Subcutaneous abdominal adipose tissue (tissue), 5 donors: ENCODE measurements around the gene RBM20.

Experiments
- H3K27ac ChIP-seq: one replicate; pipeline ENCODE4 v1.7.0; 2013; ENCODE audit warnings: low read depth, mild to moderate bottlenecking, inconsistent platforms, low read length, moderate library complexity
- H3K27me3 ChIP-seq, 5 donors: one replicate each; pipeline ENCODE4 v1.7.0; 2013; ENCODE audit warnings: low read length in 5 of 5, inconsistent platforms in 1 of 5; ENCODE audit not compliant: control insufficient read depth in 5 of 5, insufficient read depth in 4 of 5
- H3K36me3 ChIP-seq, 5 donors: one replicate each; pipeline ENCODE4 v1.7.0; 2013; ENCODE audit warnings: low read length in 5 of 5; ENCODE audit not compliant: control insufficient read depth in 5 of 5, insufficient read depth in 5 of 5
- H3K4me1 ChIP-seq, 5 donors: one replicate each; pipeline ENCODE4 v1.7.0; 2013; ENCODE audit warnings: low read length in 5 of 5, mild to moderate bottlenecking in 3 of 5, moderate library complexity in 1 of 5; ENCODE audit not compliant: control insufficient read depth in 5 of 5, insufficient read depth in 5 of 5
- H3K4me3 ChIP-seq, 5 donors: one replicate each; pipeline ENCODE4 v1.7.0; 2013; ENCODE audit warnings: low read length in 5 of 5, low read depth in 1 of 5
- H3K9ac ChIP-seq, 5 donors: one replicate each; pipeline ENCODE4 v1.7.0; 2013; ENCODE audit warnings: low read length in 5 of 5, mild to moderate bottlenecking in 4 of 5, moderate library complexity in 3 of 5
- H3K9me3 ChIP-seq, 5 donors: one replicate each; pipeline ENCODE4 v1.7.0; 2013; ENCODE audit warnings: low read length in 5 of 5; ENCODE audit not compliant: control insufficient read depth in 5 of 5
- donor health status: healthy.
- donor health status: healthy.
- donor health status: healthy.
- donor health status: healthy.
- donor health status: healthy.

Gene RBM20

DNA sequence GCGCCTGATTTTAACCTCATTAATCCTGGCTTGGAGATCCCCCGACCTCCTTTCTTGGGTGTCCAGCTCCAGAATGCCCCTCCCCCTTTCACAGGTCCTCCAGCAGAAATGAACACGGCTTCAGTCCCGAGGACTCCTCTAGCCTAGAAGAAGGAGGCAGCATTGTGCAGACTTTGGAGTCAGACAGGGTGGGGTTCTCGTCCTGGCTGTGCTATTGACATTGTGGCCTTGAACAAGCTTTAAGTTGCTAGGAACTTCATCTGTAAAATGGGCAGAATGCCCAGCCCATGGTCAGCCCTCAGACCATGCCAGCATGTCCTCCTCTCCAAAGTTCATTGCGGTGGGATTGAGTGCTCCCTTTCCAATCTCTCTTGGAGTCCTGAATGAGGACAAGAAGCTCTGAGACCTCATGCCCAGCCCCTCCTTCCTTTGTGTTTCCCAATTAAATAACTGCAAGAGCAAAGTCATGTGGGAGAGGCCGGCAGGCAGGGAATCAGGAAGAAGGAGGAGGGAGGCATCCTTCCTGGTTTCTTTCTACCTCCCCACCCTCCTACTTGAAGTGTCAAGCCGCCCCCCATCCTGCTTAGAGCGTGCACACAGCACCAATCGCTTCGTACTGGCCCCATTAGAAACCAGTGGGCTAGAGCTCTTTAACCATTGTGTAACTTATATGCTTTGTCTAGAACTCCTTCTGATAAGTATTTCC, 86.4 kb downstream of the RBM20 start:
- no peak overlapping the region for H3K4me3 ChIP-seq
- H3K27me3 ChIP-seq, result no peaks in the 10 kb centered on the region
- no peak overlapping the region for H3K9ac ChIP-seq
- H3K27ac ChIP-seq, result no peak overlapping the region
- H3K36me3 ChIP-seq, result no peaks in the 10 kb centered on the region
- no peaks in the 10 kb centered on the region for H3K9me3 ChIP-seq
- peaks cover 0 to 24% (median 6%) of the 10 kb centered on the region in 5 donors for H3K4me1 ChIP-seq

DNA sequence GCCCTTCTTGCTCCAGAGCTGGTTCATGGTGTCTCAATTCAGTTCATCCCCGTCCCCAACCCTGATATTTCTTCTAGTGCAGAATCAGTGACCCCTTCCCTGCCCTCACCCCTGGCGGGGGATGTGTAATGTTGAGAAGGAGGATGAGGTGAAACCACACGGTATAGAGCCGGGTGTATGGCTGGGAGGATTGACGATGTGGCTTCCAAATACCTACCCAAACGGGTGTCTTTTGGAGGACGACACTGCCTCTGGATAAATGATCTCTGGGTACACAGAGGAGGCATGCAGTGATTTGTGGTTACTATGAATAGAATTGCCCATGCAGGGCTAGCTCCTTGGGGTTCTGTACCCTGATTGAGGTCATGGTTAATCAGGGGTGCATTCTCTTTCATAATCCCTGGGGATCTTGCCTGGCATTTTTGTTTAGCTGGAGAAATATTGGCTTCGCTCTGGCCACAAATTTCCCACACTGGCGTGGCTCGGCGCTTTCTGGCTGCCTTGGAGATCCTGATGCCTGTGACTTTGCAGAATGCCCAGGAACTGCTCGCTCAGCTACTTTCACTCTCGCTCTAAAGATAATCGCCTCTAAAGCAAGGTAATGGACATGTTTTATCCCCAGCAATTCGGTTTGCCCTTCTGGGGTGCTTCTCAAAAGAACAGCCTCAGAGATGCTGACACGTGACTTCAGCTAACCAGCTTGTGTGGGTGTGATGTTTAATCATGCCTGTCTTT, 89.2 kb downstream of the RBM20 start:
- Histone ChIP-seq H3K27me3 (peaks cover 0 to 3% (median 0%) of the 10 kb centered on the region in 5 donors), H3K36me3 (no peaks in the 10 kb centered on the region), H3K9ac (no peak overlapping the region), H3K4me1 (peaks cover 6 to 34% (median 12%) of the 10 kb centered on the region in 5 donors), H3K9me3 (no peaks in the 10 kb centered on the region), H3K4me3 (peak overlapping the region in 3 of 5 donors; percentile 19 to 20 (median 19)), H3K27ac (no peak overlapping the region)

DNA sequence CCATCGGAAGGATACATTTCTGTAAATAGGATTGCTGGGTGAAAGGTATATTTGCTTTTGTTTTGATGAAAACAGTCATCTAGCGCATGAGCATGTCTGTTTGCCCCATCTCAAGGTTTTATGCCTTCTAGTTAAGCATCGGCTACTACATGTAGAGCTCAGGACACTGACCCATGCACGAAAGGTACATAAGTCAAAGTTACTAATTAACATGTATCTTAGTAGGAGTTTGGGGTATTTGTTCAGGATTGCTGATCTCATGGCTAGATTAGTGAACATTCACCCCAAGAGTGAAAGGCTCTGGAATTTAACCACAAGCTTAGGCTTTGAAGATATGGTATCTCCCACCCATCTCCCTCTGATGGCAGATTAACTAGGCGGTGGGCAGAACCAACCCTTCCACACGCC, 91.5 kb downstream of the RBM20 start:
- H3K27me3 ChIP-seq, result peaks cover 0 to 3% (median 0%) of the 10 kb centered on the region in 5 donors
- H3K9ac ChIP-seq, result no peak overlapping the region
- H3K4me3 ChIP-seq, result no peak overlapping the region
- peaks cover 10 to 38% (median 15%) of the 10 kb centered on the region in 5 donors for H3K4me1 ChIP-seq
- H3K27ac ChIP-seq, result no peak overlapping the region
- H3K36me3 ChIP-seq, result no peaks in the 10 kb centered on the region
- H3K9me3 ChIP-seq, result no peaks in the 10 kb centered on the region

DNA sequence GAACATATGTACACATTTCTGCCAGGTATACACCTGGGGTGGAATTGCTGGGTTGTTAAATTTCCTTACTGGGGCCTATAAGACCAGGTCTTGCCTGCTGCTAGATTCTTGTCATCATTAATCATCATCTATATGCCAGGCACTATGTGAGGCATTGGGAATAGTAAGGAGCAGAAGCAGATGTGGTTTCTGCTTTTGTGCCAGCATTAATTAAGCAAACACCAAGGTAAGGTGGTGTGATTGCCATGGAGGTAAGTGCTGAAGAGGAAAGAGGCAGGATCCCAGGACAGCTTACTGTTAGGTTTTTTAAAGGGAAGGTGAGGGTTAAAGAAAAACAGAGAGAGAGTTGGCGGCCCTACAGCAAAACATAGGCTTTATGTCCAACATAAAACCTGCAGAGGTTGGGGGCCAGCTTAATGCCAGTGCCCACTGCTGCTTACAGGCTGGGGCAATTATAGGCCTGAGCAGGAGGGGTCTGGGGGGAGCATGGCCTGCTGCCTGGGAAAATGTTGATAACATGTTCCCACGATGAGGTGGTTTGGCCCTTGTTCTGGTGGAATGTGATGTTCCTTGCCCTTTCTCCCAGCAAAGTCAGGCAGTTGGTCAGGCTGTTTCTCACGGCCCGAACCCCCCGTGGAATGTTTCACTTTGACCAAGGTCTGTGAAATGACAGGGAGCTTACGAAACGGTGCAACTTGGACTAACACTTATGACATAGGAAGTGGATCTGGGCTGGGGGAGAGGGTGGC, 93.9 kb downstream of the RBM20 start:
- Histone ChIP-seq H3K4me1 (peaks cover 10 to 36% (median 15%) of the 10 kb centered on the region in 5 donors), H3K9ac (peak overlapping the region in 1 of 5 donors; percentile 64), H3K36me3 (no peaks in the 10 kb centered on the region), H3K27ac (no peak overlapping the region), H3K27me3 (peaks cover 0 to 3% (median 0%) of the 10 kb centered on the region in 5 donors), H3K9me3 (no peaks in the 10 kb centered on the region), H3K4me3 (peak overlapping the region in 1 of 5 donors; percentile 23)

DNA sequence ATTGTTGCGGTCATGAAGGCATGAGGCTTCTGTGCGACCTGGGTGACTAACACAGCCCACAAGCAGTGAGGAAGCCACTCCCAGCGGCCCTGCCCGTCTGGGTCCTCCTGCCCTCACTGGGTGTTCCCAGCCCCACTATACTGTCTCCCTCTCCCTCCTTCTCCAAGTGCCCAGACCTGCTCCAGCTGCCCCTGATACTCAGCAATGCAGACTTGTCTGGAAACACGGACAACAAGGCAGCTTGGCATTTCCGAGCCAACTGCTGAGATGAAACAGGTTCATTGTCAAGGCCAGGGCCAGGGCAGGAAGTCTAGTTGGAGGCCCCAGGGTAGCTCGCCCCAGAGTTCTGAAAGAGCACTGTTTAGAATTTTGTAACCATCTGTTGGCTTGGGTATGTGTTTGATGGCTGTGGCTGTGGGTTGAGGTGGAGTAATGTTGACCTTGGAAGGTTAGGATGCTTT, 95.7 kb downstream of the RBM20 start:
- Histone ChIP-seq H3K4me1 (peaks cover 10 to 36% (median 15%) of the 10 kb centered on the region in 5 donors), H3K27ac (no peak overlapping the region), H3K27me3 (peaks cover 0 to 3% (median 0%) of the 10 kb centered on the region in 5 donors), H3K4me3 (no peak overlapping the region), H3K36me3 (no peaks in the 10 kb centered on the region), H3K9ac (no peak overlapping the region), H3K9me3 (no peaks in the 10 kb centered on the region)

- no peak overlapping the region for H3K27ac ChIP-seq
- H3K9me3 ChIP-seq, result no peaks in the 10 kb centered on the region
- H3K9ac ChIP-seq, result no peak overlapping the region
- H3K4me1 ChIP-seq, result peaks cover 10 to 26% (median 20%) of the 10 kb centered on the region in 5 donors
- peaks cover 0 to 3% (median 0%) of the 10 kb centered on the region in 5 donors for H3K27me3 ChIP-seq
- H3K4me3 ChIP-seq, result no peak overlapping the region
- H3K36me3 ChIP-seq, result no peaks in the 10 kb centered on the region
Observed at GRCh38 chr10:110742801-110743200, 98.7 kb downstream of the RBM20 start.

- H3K9me3 ChIP-seq, result no peaks in the 10 kb centered on the region
- H3K9ac ChIP-seq, result no peak overlapping the region
- peaks cover 0 to 20% (median 3%) of the 10 kb centered on the region in 5 donors for H3K4me1 ChIP-seq
- no peak overlapping the region for H3K4me3 ChIP-seq
- H3K27ac ChIP-seq, result no peak overlapping the region
- H3K27me3 ChIP-seq, result no peaks in the 10 kb centered on the region
- H3K36me3 ChIP-seq, result no peaks in the 10 kb centered on the region
Observed at GRCh38 chr10:110744782-110745181, 100.6 kb downstream of the RBM20 start.

- no peak overlapping the region for H3K27ac ChIP-seq
- peaks cover 0 to 20% (median 3%) of the 10 kb centered on the region in 5 donors for H3K4me1 ChIP-seq
- no peaks in the 10 kb centered on the region for H3K9me3 ChIP-seq
- H3K4me3 ChIP-seq, result no peak overlapping the region
- no peaks in the 10 kb centered on the region for H3K27me3 ChIP-seq
- no peaks in the 10 kb centered on the region for H3K36me3 ChIP-seq
- no peak overlapping the region for H3K9ac ChIP-seq
Observed at GRCh38 chr10:110746254-110746826, 102.2 kb downstream of the RBM20 start.

- no peak overlapping the region for H3K4me3 ChIP-seq
- H3K36me3 ChIP-seq, result no peaks in the 10 kb centered on the region
- H3K4me1 ChIP-seq, result peaks cover 0 to 23% (median 3%) of the 10 kb centered on the region in 5 donors
- H3K27ac ChIP-seq, result no peak overlapping the region
- no peaks in the 10 kb centered on the region for H3K9me3 ChIP-seq
- H3K9ac ChIP-seq, result no peak overlapping the region
- no peaks in the 10 kb centered on the region for H3K27me3 ChIP-seq
Observed at GRCh38 chr10:110746969-110747608, 103.0 kb downstream of the RBM20 start.
